ENCODE results near the gene ACTRT2. TPM values are rescaled to one million over a fixed set of nuclear protein-coding genes. Genes with fewer than 3 reads are reported as not detected.

Gene ACTRT2
- total RNA-seq, 2 experiments from 2014 or later, result not detected

DNA sequence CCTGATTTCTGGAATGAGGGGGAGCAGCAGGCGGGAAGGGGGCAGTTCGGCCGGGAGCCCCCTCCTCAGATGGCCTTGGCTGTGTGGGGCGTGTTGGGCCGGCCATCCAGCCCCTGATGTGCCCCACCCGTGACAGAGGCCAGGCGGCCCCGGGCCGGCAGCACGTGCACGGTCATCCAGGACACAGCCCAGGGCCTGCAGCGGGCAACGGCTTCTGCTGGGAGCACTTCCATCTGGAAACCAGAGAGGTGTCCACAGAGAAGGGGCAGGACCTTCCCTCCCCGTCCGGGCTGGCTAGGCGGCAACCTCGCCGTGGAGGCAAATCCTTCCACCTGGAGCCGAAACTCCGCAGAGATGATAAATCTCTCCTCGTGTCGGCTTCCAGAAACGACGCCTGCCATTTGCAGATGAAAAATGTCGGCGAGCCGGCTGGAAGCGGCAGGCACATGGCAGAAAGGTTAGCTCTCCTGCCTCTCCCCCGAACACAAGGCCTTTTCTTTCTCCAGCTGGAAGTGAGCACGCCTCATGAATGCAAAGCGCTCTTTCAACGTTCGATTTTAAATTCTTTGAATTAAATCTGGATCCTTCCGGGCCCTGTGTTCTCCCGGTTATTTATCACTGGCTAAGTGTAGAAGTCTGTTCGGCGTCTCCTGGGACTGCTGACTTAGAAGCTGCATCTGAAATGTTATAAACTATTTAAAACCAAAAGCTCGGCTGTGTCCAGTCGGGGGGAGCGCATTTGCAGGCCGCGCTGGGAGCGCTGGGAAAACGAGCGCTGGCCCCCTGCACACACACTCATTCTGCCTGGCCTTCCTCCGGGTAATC is 9.4 kb upstream of the ACTRT2 start:
- peaks cover 2% of the 10 kb centered on the region for H3K4me1 Mint-ChIP-seq (ENCODE audit: low read depth)
- no peak overlapping the region for H3K4me3 Mint-ChIP-seq
- no peak for DNase-seq
- no peak overlapping the region for H3K27ac Mint-ChIP-seq
- peaks cover 14% of the 10 kb centered on the region for H3K9me3 Mint-ChIP-seq
- CTCF ChIA-PET, result interaction anchor here (0.6 kb wide), 1 partner anchor 413 kb away, joined by 4 read pairs; no protein-coding TSS in a partner anchor
- intact Hi-C loops (cut with micrococcal nuclease), result loop anchor here (1.0 kb wide), 3 partner anchors 272 to 412 kb away; no protein-coding TSS in a partner anchor
- H3K27me3 Mint-ChIP-seq (ENCODE audit: low read depth), result peaks cover 9% of the 10 kb centered on the region
- H3K36me3 Mint-ChIP-seq (ENCODE audit: low read depth), result peaks cover 5% of the 10 kb centered on the region

DNA sequence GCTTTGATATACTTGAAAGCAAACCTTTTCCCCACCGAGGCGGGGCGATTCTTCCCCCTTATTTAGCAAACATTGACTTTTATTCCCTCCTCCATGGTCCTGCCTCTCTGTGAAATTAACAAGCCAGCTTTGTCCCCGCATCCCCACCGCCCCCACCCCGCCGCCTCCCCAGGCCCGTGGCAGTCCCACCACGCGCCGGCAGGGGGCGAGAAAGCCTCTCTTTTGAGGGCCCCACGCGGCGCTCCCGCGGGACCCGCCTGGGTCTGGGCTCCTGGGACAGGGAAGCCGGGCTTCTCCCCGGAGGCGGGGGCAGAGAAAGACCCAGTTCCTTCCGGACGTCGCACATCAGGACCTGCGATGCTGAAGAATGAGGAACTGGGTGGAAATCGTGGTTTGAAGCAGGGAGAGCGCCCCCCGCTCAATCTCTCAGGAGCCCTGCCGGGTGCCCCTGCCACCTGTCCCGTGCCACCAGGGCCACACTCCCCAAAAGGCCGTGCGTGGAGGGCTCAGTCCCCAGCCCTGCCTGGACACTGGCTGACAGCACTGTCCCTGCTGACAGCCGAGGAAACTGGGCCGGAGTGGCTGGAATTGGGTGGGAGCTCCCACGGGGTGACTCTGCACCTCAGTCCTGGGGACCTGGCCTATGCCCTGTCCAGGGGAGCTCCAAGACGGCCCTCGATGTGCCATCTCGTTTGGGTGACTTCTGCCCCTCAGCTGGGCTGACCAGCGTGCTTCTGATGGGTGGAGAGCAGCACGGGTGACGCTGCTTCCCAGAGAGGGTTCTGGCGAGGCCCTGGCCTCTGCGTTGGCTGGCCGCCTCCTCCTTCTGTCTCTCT is 8.6 kb upstream of the ACTRT2 start:
- CTCF ChIA-PET, result interaction anchor here (0.5 to 1.0 kb wide), 2 partner anchors 117 to 306 kb away, joined by 4 read pairs; no protein-coding TSS in a partner anchor
- Mint-ChIP-seq H3K4me1 (ENCODE audit: low read depth) (peaks cover 2% of the 10 kb centered on the region), H3K36me3 (ENCODE audit: low read depth) (peaks cover 4% of the 10 kb centered on the region)

DNA sequence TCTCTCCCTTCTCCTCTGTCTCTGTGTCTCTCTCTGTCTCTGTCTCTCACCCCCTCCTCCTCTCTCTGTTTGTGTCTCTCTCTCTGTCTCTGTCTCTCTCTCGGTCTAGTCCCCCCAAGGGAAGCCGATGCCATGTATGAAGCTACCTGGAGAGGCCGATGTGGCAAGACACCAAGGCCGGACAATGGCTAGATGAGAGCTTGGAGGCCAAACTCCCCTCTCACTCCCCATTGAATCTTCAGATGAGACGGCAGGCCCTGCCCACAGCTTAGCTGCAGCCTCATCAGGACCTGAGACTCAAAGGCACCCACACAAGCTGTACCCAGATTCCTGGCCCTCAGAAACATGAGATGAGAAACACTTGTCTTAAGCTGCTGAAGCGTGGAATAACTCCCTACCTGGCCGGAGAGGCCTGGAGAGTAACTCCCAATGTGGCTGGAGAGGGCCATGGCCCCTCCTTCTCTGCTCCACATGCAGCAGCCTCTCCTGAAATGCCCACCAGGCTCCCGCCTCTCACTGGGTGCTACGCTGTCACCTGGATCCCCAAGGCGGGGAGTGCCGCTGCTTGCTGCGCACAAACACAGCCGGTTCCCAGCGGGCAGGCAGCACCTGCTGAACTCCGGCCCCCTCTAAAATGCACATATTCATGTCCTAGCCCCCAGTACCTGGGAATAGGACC is 7.8 kb upstream of the ACTRT2 start:
- no peak overlapping the region for H3K4me3 Mint-ChIP-seq
- intact Hi-C loops (cut with micrococcal nuclease), result no loop called here
- CTCF ChIA-PET, result interaction anchor here (1.0 kb wide), 1 partner anchor 305 kb away, joined by 4 read pairs; no protein-coding TSS in a partner anchor
- DNase-seq, result no peak
- no peak overlapping the region for H3K27ac Mint-ChIP-seq
- H3K4me1 Mint-ChIP-seq (ENCODE audit: low read depth), result peaks cover 2% of the 10 kb centered on the region
- H3K27me3 Mint-ChIP-seq (ENCODE audit: low read depth), result peaks cover 7% of the 10 kb centered on the region
- H3K9me3 Mint-ChIP-seq, result peaks cover 3% of the 10 kb centered on the region
- no peaks in the 10 kb centered on the region for H3K36me3 Mint-ChIP-seq (ENCODE audit: low read depth)

More for the DNA sequence above, 8.6 kb upstream of the ACTRT2 start:
- H3K27ac Mint-ChIP-seq, result no peak overlapping the region
- H3K27me3 Mint-ChIP-seq (ENCODE audit: low read depth), result peaks cover 9% of the 10 kb centered on the region
- intact Hi-C loops (cut with micrococcal nuclease), result loop anchor here (1.0 kb wide), 3 partner anchors 272 to 412 kb away; no protein-coding TSS in a partner anchor
- peaks cover 10% of the 10 kb centered on the region for H3K9me3 Mint-ChIP-seq
- no peak overlapping the region for H3K4me3 Mint-ChIP-seq
- DNase-seq, result peak; percentile 57

DNA sequence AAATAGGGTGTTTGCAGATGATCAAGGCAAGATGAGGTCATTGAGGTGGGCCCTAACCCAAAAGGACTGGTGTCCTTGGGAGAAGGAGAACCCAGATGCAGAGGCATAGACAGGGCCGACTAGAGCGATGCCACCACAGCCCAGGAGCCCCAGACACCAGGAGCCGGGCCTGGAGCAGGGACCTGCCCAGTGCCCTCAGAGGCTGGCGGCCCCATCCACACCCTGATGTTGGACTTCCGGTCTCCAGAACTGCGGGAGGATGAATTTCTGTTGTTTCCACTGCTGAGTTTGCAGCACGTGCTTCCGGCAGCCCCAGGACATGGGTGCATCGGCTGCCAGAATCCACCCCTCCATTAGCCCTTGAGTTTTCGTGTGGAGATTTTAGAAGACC is 7.2 kb upstream of the ACTRT2 start:
- H3K27me3 Mint-ChIP-seq (ENCODE audit: low read depth), result peaks cover 7% of the 10 kb centered on the region
- no peaks in the 10 kb centered on the region for H3K36me3 Mint-ChIP-seq (ENCODE audit: low read depth)
- no peak overlapping the region for H3K4me3 Mint-ChIP-seq
- intact Hi-C loops (cut with micrococcal nuclease), result no loop called here
- no peak overlapping the region for H3K27ac Mint-ChIP-seq
- peaks cover 2% of the 10 kb centered on the region for H3K9me3 Mint-ChIP-seq
- CTCF ChIA-PET, result no interaction called here
- peaks cover 2% of the 10 kb centered on the region for H3K4me1 Mint-ChIP-seq (ENCODE audit: low read depth)
- DNase-seq, result no peak

DNA sequence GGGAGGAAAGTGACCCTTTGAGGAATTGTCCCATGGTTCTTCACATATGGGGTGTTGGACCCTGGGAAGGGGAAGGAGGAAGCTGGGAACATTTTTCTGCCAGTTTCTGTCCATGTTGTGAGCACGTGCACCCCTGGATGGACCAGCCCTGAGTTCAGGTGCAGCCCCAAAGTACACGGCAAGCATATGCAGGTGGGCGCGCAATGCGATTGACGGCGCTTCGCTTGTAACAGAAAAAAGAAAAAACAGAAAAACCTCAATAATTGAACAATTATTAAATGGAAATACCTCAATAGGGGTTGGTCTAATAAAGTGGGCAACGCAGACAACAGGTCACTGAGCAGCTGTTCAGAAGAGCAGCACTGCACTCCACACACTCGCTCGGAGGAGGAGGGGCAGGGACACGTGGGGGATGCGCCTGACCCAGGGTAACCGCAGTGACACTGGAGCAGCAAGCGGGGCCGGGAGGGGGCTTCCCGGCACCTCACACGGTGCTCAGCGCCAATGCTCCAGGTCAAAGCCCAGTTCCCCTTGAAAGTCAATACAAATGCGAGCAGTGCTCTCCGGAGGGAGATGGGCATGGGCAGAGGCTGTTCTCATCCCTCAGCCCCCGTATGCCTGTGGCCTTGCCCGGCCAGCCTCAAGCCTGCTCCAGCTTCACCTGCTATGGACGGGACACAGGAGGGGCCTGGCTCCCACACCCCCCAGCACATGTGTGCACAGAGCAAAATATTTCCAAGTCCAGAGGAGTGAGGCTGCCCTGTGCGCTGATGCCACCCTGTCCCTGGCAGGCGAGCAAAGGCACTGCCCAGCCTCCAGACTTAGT is 6.6 kb upstream of the ACTRT2 start:
- DNase-seq, result no peak
- Mint-ChIP-seq H3K27me3 (ENCODE audit: low read depth) (peaks cover 7% of the 10 kb centered on the region), H3K36me3 (ENCODE audit: low read depth) (no peaks in the 10 kb centered on the region), H3K27ac (no peak overlapping the region), H3K4me1 (ENCODE audit: low read depth) (peaks cover 2% of the 10 kb centered on the region), H3K9me3 (peaks cover 2% of the 10 kb centered on the region), H3K4me3 (no peak overlapping the region)
- intact Hi-C loops (cut with micrococcal nuclease), result no loop called here
- CTCF ChIA-PET, result no interaction called here

DNA sequence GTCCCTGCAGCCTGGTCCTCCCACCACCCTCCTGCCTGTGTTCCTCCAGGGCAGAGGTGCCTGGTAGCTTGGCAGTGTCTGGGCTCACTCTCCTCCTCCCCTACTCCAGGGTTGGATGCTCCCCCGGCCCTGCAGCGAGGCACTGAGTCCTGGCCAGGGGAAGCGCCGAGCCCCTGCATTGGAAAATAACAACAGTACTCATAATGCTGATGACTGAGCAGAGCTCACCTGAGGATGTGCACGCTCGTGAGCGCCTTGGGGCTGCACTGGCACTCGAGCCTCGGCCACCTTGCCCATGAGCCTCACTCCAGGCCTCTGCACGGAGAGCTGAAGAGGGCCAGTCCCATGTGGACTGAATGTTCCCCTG is 6.0 kb upstream of the ACTRT2 start:
- Mint-ChIP-seq H3K27ac (no peak overlapping the region), H3K27me3 (ENCODE audit: low read depth) (peaks cover 7% of the 10 kb centered on the region), H3K9me3 (peaks cover 2% of the 10 kb centered on the region), H3K36me3 (ENCODE audit: low read depth) (no peaks in the 10 kb centered on the region), H3K4me1 (ENCODE audit: low read depth) (peaks cover 2% of the 10 kb centered on the region), H3K4me3 (no peak overlapping the region)
- CTCF ChIA-PET, result no interaction called here
- intact Hi-C loops (cut with micrococcal nuclease), result no loop called here
- DNase-seq, result no peak

DNA sequence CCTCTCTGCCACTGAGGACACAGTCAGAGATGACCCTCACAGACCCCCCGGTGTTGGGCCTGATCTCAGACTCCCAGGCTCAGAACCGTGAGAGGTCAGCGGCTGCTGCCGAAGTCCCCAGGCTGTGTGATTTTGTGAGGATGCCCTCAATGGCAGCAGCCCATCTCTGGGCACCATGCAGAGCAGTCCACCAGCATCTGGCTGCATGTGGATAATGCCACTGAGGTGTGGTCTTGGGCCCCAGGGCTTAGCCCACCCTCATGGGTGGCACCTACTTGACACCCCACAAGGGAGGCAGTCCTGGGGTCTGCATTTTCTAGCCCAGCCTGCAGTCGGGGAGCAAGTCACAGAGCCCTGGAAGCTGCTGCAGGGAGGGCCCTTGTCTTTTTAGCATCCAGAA is 5.5 kb upstream of the ACTRT2 start:
- CTCF ChIA-PET, result no interaction called here
- intact Hi-C loops (cut with micrococcal nuclease), result no loop called here
- Mint-ChIP-seq H3K27me3 (ENCODE audit: low read depth) (peaks cover 7% of the 10 kb centered on the region), H3K4me3 (no peak overlapping the region), H3K4me1 (ENCODE audit: low read depth) (peaks cover 2% of the 10 kb centered on the region), H3K9me3 (no peaks in the 10 kb centered on the region), H3K27ac (no peak overlapping the region), H3K36me3 (ENCODE audit: low read depth) (no peaks in the 10 kb centered on the region)
- DNase-seq, result no peak

DNA sequence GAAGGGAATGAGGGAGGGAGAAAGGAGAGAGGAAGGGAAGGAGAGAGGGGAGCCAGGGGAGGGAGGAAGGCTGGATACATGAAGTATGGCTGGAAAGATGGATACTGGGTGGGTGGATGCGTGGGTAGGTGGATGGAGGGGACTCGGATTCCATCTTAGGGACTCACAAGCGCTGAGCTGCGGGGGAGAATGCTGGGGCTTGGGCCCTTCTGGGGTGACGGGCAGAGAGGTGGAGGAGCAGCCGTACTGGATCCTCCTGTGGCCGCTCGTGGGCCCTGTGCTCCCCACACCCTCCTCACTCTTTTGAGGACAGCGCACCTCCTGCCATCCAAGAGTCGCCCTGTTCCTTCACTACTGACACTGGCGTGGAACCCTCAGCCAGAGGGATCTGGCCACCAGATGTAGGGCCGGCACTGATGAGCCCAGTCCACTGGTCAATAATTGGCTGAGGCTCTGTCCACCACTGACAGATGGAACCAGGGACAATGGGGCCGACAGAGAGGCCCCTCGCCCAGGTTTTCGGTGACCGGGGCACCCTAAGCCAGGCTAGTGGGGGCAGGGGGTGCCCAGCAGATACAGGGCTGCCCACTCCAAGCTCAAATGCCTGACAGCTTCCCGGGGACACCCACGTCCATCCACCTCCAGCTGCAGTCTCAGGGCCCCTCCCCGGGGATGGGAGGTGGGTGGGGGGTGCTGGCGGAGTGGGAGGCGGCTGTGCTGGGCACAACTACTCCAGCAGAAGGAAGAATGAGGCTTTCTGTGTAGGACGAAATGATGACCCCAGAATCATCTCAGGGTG is 4.4 kb upstream of the ACTRT2 start:
- no peaks in the 10 kb centered on the region for H3K9me3 Mint-ChIP-seq
- no peaks in the 10 kb centered on the region for H3K36me3 Mint-ChIP-seq (ENCODE audit: low read depth)
- DNase-seq, result no peak
- H3K4me1 Mint-ChIP-seq (ENCODE audit: low read depth), result peaks cover 2% of the 10 kb centered on the region
- H3K27ac Mint-ChIP-seq, result no peak overlapping the region
- intact Hi-C loops (cut with micrococcal nuclease), result no loop called here
- peaks cover 7% of the 10 kb centered on the region for H3K27me3 Mint-ChIP-seq (ENCODE audit: low read depth)
- no peak overlapping the region for H3K4me3 Mint-ChIP-seq
- CTCF ChIA-PET, result no interaction called here

DNA sequence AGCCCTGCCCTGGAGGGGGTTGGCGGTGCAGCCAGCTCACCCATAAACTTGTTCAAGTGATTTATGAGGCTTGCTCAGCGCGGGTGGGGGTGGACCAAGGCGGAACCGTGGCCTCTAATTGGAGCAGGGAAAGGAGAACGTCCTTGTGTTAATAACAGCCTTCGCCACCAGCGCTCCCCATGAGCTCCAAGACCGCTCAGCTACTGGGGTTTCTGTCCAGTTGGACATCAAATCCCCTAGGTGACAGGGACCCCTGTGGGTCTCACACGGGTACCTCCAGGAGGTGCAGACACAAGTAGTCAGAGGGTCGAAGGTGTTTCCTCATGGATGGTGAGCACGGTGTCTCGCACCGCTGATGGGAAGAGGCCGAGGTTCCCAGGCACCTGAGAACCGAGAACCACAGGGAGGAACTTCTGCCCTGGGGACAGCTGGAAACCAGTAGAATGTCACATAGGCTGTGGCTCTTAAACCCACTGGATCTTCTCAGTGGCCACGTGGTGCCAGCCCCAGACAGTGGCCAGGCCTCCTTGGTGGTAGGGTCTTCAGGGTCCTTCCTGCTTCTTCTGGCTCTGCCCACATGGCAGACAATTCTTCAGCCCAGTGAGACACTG is 3.7 kb upstream of the ACTRT2 start:
- intact Hi-C loops (cut with micrococcal nuclease), result no loop called here
- CTCF ChIA-PET, result no interaction called here
- Mint-ChIP-seq H3K4me3 (no peak overlapping the region), H3K27ac (no peak overlapping the region), H3K27me3 (ENCODE audit: low read depth) (peaks cover 5% of the 10 kb centered on the region), H3K36me3 (ENCODE audit: low read depth) (no peaks in the 10 kb centered on the region), H3K9me3 (no peaks in the 10 kb centered on the region), H3K4me1 (ENCODE audit: low read depth) (peaks cover 2% of the 10 kb centered on the region)
- DNase-seq, result peak; percentile 3

DNA sequence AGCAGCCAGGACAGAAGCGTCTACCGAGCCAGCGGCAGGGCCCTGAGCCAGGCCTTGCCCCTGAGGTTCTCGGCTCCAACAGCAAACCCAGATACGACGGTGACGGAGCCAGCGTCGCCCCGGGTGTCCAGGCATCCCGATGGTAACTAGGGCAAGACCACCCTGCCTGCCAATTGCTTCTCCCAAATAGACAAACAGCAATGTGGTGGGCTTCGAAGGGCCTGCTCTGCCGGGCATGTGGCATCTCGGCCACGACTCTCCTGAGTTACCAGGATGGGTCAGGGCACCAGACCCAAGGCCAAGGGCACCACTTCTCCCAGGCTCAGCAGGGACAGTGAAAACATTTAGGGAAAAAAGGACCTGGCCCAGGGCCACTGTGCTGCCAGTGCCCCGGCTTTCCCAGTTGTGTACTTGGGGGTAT is 3.2 kb upstream of the ACTRT2 start:
- peaks cover 1% of the 10 kb centered on the region for H3K4me1 Mint-ChIP-seq (ENCODE audit: low read depth)
- no peaks in the 10 kb centered on the region for H3K36me3 Mint-ChIP-seq (ENCODE audit: low read depth)
- H3K9me3 Mint-ChIP-seq, result no peaks in the 10 kb centered on the region
- no peak overlapping the region for H3K4me3 Mint-ChIP-seq
- CTCF ChIA-PET, result no interaction called here
- peak; percentile 2 for DNase-seq
- no peak overlapping the region for H3K27ac Mint-ChIP-seq
- intact Hi-C loops (cut with micrococcal nuclease), result no loop called here
- peaks cover 5% of the 10 kb centered on the region for H3K27me3 Mint-ChIP-seq (ENCODE audit: low read depth)

DNA sequence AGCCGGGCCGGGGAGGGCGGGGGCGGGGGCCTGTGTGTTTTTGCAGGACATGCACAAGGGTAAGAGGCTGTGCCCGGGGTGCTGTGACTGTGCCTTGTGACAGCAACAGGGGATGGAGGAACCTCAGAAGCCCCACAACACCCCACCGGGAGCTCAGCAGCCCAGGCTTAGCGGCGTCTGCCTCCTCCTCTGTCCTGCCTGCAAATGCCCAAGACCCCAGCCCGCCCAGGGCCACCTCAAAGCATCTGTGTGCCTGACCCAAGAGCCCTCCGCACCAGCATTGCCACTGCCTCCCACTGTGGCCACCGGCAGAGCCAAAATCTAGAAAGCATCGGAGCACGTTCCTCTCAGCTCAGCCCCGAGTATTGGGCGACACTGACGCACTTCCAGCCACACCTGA is 2.7 kb upstream of the ACTRT2 start:
- intact Hi-C loops (cut with micrococcal nuclease), result no loop called here
- H3K27me3 Mint-ChIP-seq (ENCODE audit: low read depth), result no peaks in the 10 kb centered on the region
- H3K4me3 Mint-ChIP-seq, result no peak overlapping the region
- CTCF ChIA-PET, result no interaction called here
- peak; percentile 2 for DNase-seq
- H3K9me3 Mint-ChIP-seq, result no peaks in the 10 kb centered on the region
- H3K4me1 Mint-ChIP-seq (ENCODE audit: low read depth), result no peaks in the 10 kb centered on the region
- H3K27ac Mint-ChIP-seq, result no peak overlapping the region
- H3K36me3 Mint-ChIP-seq (ENCODE audit: low read depth), result no peaks in the 10 kb centered on the region

All from activated naive CD4-positive, alpha-beta T cell treated with anti-CD3 and anti-CD28 coated beads for 36 hours (primary cell).